GM18951 (cell line): Measurements from ENCODE around the gene ERI3.

Source experiments
- POLR2A ChIP-seq: IDR thresholded peaks from 4 replicates; pipeline ENCODE4 v1.6.1; 2011; ENCODE audit warnings: mild to moderate bottlenecking; ENCODE audit not compliant: insufficient read length, insufficient read depth; ENCODE audit errors: extremely low read depth
- in situ Hi-C: fragments of 300-500 bp; cut with MboI; formaldehyde crosslinking; loops from one replicate; pipeline ENCODE4 v1.12.0; 2022; ENCODE audit warnings: low sequenced_read_pairs, mixed read lengths, inconsistent platforms; ENCODE audit not compliant: unreplicated experiment

Gene ERI3

DNA sequence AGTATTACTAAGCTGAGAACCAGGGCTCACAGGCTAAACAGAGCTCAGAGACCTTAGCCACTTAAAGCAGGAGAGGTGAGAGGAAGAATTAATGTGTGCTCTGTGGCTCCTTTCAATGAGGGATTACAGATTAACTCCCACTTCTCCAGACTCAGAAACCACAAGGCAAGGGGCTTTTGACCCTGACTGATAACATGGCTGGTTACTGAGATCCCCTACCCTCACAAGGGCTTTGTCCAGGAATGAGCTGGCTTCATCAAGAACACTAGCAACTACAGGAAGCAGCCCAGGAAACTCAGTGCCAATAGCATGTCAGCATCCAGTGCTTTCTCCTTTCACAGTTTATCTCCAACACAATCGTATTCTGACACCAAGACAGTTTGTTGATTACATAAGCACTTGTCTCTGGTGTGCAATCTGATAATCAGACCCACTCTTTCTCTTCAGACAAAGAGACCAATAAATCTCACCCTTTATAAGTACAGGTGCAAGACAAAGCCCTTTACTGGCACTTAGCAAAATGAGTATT is 38.8 kb downstream of the ERI3 start:
- no peak for TF ChIP-seq POLR2A
- in situ Hi-C loops = no loop called here

DNA sequence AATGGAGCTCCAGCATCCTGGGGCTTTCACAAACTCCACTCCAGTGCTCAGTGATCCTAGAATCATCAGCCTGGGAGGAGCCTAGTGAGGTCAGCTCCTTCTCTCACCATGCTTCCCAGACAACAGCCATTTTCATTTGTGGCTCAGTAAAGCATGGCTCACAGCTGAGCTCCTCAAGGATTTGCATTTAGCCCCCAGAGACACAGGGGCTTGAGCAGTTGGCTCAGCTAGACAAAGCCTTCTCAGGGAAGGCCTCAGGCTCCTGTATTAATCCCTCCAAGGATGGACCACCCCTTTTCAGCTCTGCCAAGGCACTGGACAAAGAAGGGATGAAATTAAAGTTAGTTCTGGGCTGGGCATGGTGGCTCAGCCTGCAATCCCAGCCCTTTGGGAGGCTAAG is 39.5 kb downstream of the ERI3 start:
- no peak for TF ChIP-seq POLR2A
- in situ Hi-C loops = no loop called here

DNA sequence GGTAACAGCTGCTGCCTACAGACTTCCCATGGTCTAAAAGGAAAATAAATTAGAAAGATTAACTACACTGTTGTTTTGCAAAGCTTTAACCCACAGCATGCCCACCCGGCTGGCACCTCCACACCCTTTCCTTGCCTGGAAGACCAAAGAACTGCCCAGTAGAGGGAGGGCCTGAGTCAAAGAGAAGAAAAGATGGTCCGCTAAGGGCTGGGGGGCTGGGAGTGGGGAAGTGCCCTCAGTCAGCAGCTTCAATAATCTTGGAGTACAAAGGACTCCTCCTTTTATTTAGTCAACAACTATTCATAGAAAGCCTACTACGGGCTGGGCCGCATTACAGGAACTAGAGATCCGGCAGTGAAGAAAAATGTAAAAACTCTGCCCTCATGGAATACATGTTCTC is 40.6 kb downstream of the ERI3 start:
- in situ Hi-C loops = no loop called here
- no peak for TF ChIP-seq POLR2A

DNA sequence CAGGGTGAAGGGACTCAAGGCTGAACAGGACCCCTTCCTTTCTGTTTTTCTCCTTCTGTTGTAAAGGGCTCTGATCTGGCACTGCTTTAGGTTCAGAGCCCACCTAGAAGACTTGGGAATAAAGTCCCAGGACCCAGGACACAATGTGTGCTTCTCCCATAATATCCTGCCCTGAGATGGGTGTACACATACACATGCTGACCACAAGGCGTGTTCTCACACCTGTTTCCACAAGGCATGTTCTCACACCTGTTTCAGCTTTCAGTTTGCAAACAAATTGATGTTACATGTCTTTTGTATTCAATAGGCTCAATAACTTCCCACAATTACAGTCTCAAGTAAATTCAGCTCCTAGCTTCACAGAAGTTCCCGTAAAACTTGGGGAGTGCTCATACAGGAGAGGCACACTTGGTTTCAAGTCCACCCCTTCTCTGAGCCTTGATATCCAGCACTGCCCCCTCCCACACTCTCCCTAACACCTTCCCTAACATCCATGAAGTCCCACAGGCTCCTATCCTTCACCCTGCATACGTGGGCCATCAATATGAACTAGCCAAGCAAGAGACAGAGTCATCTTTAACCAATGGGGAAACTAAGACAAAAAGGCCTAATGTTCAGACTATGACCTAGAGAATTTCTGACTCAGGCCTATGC is 41.7 kb downstream of the ERI3 start:
- TF ChIP-seq POLR2A = no peak
- in situ Hi-C loops = no loop called here

DNA sequence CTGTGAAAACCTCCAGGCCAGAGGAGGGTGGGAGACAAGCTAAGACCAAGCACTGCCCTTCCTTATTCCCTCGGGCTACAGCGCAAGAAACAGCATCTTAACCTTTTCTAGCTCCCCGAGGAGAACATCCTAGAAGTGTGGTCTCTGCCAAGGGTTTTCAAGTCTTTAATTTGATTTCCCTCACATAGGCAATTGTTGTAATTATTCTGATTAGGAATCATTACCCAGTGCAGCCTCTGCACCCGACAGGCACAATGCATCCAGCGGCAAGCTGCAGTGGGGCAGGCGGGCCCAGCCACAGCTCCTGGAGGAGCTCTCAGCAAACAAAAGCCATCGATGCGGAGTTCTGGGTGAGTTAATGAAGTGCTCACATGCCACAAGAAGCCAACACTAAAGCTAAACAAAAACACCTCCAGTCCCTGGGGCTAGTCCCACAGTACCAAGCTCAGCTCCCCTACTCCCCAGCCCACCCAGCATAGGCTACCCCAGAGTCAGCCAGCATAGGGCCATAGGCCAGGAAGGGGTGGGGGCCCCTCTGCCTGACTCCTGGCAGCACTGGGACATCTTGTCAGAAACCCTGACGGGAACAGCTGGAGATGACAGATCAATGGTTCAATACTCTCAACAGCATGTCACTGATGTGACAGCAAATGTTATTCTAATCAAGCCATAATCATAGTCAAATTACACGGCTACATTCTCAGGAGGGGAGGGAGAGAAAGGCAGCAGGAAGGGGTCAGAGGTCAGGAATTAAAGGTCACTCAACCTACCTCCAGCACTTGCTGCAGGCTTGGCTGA is 42.5 kb downstream of the ERI3 start:
- in situ Hi-C loops = no loop called here
- TF ChIP-seq POLR2A = no peak

DNA sequence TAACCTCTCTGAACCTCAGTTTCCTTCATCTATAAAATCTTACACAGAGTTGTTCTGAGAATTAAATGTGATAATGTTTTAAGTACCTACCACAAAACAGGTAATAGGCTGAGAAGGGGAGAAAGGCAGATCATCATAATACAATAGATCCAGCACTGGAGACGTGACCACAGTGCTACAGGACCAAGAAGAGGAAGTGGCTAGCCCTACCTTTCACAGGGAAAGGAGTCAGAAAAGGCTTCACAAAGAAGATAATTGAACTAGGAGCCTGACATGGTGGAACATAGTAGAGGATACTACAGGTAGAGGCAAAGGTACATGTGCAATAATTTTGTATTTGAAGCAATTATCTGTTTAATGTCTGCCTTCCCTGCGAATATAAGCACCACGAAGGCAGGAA is 45.1 kb downstream of the ERI3 start:
- TF ChIP-seq POLR2A = no peak
- in situ Hi-C loops = no loop called here

DNA sequence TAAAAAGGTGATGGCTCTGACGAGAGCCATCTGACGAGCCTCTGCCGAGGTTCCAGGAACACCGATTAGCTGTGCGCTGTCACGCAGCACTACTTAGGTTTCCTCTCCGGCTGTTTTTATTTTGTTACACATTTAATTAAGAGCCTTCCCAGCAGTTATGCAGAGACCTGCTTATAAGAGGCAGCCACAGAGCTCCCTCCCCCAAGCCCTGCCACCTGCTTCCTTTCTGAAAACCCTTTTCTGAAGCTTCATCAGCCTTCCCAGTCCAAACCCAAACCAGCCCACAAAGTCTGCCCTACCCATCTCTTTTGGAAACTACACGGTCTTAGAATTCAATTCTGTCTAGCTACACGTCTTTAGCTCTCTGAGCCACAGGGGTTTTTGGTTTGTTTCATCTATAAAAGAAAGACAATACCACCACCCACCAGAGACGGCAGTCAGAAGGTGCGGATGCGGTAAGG is 49.1 kb downstream of the ERI3 start:
- in situ Hi-C loops = no loop called here
- no peak for TF ChIP-seq POLR2A

DNA sequence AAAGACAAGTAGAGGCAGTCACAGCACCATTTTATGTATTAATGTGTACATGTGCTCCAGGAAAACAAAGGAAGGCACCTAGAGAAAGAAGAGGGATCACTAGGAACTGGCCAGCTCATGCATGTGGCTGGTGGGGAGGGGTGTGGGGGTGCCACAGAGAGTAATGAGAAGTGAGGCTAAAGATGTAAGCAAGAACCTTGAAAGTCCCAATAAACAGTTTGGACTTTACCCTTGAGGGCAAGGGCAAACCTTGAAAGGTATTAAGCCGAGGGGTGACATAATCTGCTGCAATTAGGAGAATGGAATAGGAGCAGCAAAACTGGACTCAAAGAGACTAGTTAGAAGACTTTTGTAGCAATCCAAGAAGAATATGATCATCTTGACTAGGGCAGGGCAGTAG is 51.5 kb downstream of the ERI3 start:
- no peak for TF ChIP-seq POLR2A
- in situ Hi-C loops = no loop called here

DNA sequence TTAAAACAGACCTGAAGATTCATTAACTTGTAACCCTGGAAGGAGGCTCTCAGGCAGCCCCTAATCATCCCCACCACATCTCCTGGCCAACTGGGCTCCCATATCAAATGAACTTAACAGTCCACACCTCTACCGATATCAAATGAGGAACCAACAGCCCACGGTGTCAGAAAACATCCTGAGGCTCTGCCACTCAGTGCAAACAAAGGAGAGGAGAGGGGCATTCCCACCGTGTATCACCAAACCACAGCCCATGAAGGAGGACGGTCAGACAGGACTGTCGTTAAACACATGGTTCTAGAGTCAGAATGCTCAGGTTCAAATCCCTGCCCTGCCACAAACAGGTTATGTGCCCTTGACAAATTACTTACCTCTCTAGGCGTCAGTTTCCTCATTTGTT is 52.5 kb downstream of the ERI3 start:
- TF ChIP-seq POLR2A = no peak
- in situ Hi-C loops = no loop called here

DNA sequence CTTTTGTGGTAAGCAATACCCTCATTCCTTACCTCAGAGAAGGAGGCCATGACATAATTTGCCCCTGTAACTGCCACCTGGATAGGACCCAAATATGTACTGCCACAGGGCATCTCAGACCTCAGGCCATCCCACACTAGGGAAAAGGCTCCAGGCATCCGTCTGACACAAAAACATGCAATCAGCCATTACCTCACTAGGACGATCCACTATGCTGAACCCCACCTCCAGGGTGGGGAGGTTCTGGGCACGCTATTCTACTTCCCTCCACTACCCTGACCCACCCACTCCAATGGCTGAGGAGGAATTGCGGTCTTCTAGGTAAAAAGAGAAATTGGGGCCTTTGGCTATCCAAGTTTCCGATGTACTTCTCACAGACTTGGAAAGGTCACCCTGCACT is 53.6 kb downstream of the ERI3 start:
- TF ChIP-seq POLR2A = no peak
- in situ Hi-C loops = no loop called here

DNA sequence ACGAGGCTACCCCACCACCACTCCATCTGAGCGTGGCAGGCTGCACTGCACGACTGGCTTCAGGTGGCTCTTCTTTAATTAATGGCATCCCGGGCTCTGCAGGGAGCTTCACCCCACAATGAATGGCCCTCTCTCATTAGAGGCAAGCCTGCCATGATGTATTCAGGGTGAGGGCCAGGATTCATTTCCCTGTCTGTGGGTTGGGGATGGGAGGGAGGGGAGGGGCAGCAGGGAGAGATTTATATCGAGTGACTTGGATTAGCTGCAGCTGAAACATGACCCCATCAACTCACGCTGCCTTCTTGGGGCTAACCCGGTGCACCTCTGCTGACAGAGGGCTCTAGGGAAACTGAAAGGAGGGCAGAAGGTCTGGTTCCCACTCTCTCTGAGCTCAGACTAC is 54.2 kb downstream of the ERI3 start:
- in situ Hi-C loops = no loop called here
- no peak for TF ChIP-seq POLR2A

DNA sequence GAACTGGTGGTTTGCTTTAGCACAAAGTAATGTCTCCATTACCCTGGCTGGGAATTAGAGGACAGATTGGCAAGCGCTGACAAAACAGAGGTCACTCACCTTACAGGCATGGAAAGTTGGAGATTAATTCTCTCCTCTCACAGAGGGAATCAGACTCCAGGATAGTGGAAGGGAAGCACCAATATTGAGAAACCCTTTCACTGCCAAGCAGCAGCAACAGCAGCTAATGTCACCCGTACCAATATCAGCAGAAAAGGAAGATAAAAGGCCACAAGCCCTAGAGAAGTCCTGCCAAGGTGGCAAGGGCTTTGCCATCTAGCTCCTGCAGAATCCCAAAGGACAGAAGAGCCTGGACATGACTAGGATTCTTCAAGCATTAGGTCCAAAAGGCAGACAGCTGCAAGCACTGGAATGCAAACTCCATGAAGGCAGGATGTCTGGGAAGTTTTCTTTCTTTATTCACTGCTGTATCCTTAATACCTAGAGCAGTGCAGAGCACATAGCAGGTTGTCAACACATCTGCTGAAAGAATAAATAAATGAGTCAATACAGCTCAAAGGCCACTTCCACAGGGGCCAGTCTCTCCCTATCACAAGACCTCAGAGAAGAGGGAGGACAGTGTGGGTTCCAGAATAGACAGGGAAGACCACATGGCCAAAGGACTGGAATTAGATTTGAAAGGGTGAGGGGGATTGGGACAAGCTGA is 57.2 kb downstream of the ERI3 start:
- in situ Hi-C loops = no loop called here
- no peak for TF ChIP-seq POLR2A

DNA sequence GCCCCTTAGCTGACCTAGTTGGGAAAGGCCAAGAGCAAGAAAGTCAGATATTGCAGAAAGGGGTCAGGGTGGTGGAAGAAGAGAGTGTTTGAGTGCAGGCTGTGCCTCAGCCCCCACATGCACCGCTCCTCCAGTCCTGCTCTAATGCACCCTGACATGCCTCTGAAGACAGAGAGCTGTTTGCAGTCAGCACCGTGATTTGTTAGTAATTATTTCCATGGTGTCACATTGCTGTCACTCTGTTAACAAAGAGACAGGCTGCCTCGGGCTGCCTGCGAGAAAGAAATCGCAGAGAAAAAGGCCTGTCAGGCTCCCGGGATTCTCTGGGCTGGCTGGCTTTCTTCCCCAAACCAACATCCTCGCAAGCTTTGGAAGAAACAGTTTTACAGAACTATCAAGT is 58.3 kb downstream of the ERI3 start:
- no peak for TF ChIP-seq POLR2A
- in situ Hi-C loops = no loop called here

DNA sequence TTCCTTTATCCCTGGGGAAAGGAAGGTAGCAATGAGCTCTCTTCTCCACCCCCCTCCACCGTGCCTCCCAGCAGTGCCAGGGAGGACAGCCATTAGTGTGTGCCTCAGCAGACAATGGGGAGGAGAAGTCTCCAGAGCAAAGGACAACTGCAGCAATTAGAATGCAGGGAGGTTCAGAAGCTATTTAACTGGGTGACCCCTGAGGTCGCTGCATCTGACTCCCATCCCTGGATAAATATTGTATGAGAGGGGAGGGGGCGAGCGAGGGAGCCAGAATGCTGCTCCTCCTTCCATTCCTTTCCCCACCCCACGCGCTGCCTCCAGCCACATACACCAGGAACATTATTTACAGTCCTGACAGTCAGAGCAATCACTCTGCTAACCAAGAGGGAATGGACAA is 59.0 kb downstream of the ERI3 start:
- in situ Hi-C loops = no loop called here
- TF ChIP-seq POLR2A = no peak

DNA sequence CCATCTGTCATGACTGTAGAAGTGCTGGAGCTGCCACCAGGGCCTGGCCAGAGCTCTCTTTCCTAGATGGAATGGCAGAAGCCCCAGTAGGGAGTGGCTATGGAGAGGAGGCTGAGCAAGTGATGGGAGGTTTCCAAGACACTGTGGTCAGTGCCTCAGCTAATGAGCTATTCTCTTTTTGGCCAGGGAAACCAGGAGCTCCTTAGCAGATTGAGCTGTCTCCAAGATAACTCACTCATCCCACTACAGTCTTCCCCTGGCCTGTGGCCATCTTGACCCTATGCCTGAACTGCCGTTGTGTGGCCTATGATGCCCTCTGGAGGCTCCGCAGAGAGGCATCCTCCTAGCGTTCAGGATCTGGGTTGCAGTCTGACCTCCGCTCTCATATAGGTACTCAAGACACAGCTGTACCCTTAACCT is 60.5 kb downstream of the ERI3 start:
- in situ Hi-C loops = no loop called here
- TF ChIP-seq POLR2A = no peak
